Erythroblast (primary cell): ENCODE results near the gene SUCNR1.

Experiments used
- GATA1 ChIP-seq: IDR thresholded peaks from 2 replicates; pipeline ENCODE4 v1.6.1; 2011; ENCODE audit warnings: low read depth, mild to moderate bottlenecking, control low read depth, low read length, moderate library complexity
- POLR2A ChIP-seq: IDR thresholded peaks from 2 replicates; pipeline ENCODE4 v1.6.1; 2011; ENCODE audit warnings: mild to moderate bottlenecking, low read length

DNA sequence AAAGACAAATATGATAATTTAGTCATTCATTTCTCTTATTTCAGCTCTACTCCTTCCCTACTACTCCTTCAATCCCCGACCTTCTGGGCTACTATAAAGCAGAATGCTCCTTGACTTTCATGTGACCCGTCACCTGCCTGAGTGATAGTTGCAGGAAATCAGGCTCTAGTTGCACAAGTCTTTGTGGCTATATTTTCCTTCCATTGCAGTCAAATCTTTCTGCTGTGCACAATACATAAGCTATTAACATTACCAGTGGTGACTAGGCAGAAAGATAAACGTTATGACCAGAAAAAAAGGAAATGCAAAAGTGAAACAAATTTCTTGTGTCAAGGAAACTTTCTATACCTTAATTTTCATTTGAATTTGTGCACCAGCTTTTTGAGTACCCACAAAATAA, 2.3 kb downstream of the SUCNR1 start:
- no peak for TF ChIP-seq POLR2A
- TF ChIP-seq GATA1: no peak
